GM12878 (cell line): Measurements from ENCODE around the gene DPF3. TPM values are rescaled to one million over a fixed set of nuclear protein-coding genes. Genes with fewer than 3 reads are reported as not detected.

Experiments used
- ATAC-seq: fragments of 200-7000 bp; cut with Tn5 transposase; 3 replicates; pipeline ENCODE4 v1.9.1; 2020; ENCODE audit warnings: mild to moderate bottlenecking, moderate library complexity
- BruUV-seq: library from RNA; stranded (reverse); fragments of 400-500 nt; replicated peaks from 2 replicates; lab custom pipeline; 2021; lab: Mats Ljungman, UMichigan
- CTCF ChIA-PET: fragments of 300-600 bp; sonication (Branson Sonifier 250); formaldehyde crosslinking; extraction: SDS; loops from one replicate; lab custom pipeline; 2021; ENCODE audit warnings: inconsistent platforms; lab: Yijun Ruan, JAX
- POLR2A ChIA-PET: fragments of 350-600 bp; formaldehyde crosslinking; extraction: SDS; loops from one replicate; lab custom pipeline; 2021; ENCODE audit warnings: inconsistent platforms; lab: Charles Lee
- RAD21 ChIA-PET: fragments of 300-600 bp; sonication (Branson Sonifier 250); formaldehyde crosslinking; loops from one replicate; lab custom pipeline; 2023; ENCODE audit warnings: antibody characterized with exemption; ENCODE audit not compliant: unreplicated experiment; lab: Charles Lee
- SMC1A ChIA-PET: fragments of 300-600 bp; sonication (Branson Sonifier 250); formaldehyde crosslinking; loops from one replicate; lab custom pipeline; 2023; ENCODE audit not compliant: unreplicated experiment, uncharacterized antibody; lab: Charles Lee
- DNase-seq: peaks from one replicate; pipeline ENCODE4 v3.0.0-alpha.2; 2011; ENCODE audit warnings: low read depth, low spot score
- FAIRE-seq: peaks from 3 replicates; lab custom pipeline; 2011; peaks lifted over from hg19 to GRCh38; lab: Jason Lieb, UNC
- H2AFZ ChIP-seq: 2 replicates; pipeline ENCODE4 v1.6.0; 2011; ENCODE audit warnings: low read depth, low read length, control low read depth; ENCODE audit not compliant: control insufficient read depth
- H3K27ac ChIP-seq: 2 replicates; pipeline ENCODE4 v1.5.1; 2011; ENCODE audit warnings: control low read depth; ENCODE audit not compliant: control insufficient read depth, insufficient read depth
- H3K27me3 ChIP-seq, 2 experiments: replicated peaks in 1 of 2; 2 replicates each; pipeline versions ENCODE4 v1.6.0 to v1.6.1; 2011; ENCODE audit warnings: low read length in 1 of 2; ENCODE audit not compliant: control insufficient read depth in 2 of 2, insufficient read depth in 2 of 2
- H3K36me3 ChIP-seq, 2 experiments: 2 replicates each; pipeline ENCODE4 v1.5.1; 2011; ENCODE audit warnings: low read length in 1 of 2; ENCODE audit not compliant: control insufficient read depth in 2 of 2, insufficient read depth in 2 of 2
- H3K4me1 ChIP-seq: 2 replicates; pipeline ENCODE4 v1.6.1; 2011; ENCODE audit warnings: mild to moderate bottlenecking, low read length, moderate library complexity, mixed read lengths; ENCODE audit not compliant: control insufficient read depth, insufficient read depth
- H3K4me2 ChIP-seq: 2 replicates; pipeline ENCODE4 v1.6.0; 2011; ENCODE audit warnings: control low read depth; ENCODE audit not compliant: control insufficient read depth, insufficient read depth
- H3K4me3 ChIP-seq: fragments of 200-600 bp; sonication (generic); 2 replicates; pipeline ENCODE4 v1.5.1; 2016
- H3K79me2 ChIP-seq: 2 replicates; pipeline ENCODE4 v1.6.0; 2011; ENCODE audit warnings: low read length; ENCODE audit not compliant: control insufficient read depth, insufficient read depth
- H3K9ac ChIP-seq: 2 replicates; pipeline ENCODE4 v1.8.0; 2011; ENCODE audit warnings: low read length, control low read depth, mixed read lengths; ENCODE audit not compliant: control insufficient read depth, insufficient read depth
- H3K9me3 ChIP-seq: replicated peaks from 3 replicates; pipeline ENCODE4 v1.5.1; 2011; ENCODE audit warnings: mild to moderate bottlenecking, low read length; ENCODE audit not compliant: control insufficient read depth, insufficient read depth
- H4K20me1 ChIP-seq: 2 replicates; pipeline ENCODE4 v1.6.0; 2011; ENCODE audit not compliant: control insufficient read depth, insufficient read depth
- BCL11A ChIP-seq: IDR thresholded peaks from 2 replicates; pipeline ENCODE4 v1.6.1; 2011; ENCODE audit warnings: low read depth, low read length
- ELK1 ChIP-seq: IDR thresholded peaks from 2 replicates; pipeline ENCODE4 v1.6.1; 2012; ENCODE audit warnings: low read depth, low read length, improper control_type of control experiment
- FOS ChIP-seq: IDR thresholded peaks from 3 replicates; pipeline ENCODE4 v1.6.1; 2011; ENCODE audit warnings: borderline replicate concordance; ENCODE audit not compliant: insufficient read length; ENCODE audit errors: extremely low read depth
- HDAC2 ChIP-seq: fragments of 200-600 bp; sonication (generic); IDR thresholded peaks from 2 replicates; pipeline ENCODE4 v1.6.1; 2017
- JUNB ChIP-seq: IDR thresholded peaks from 2 replicates; pipeline ENCODE4 v1.6.1; 2016; ENCODE audit warnings: antibody characterized with exemption, mild to moderate bottlenecking
- MXI1 ChIP-seq: fragments of 150-350 bp; IDR thresholded peaks from 2 replicates; pipeline ENCODE4 v1.6.1; 2011; ENCODE audit warnings: low read depth, mild to moderate bottlenecking, inconsistent platforms, low read length, improper control_type of control experiment
- NFIC ChIP-seq: IDR thresholded peaks from 2 replicates; pipeline ENCODE4 v1.6.1; 2012; ENCODE audit warnings: low read depth, mild to moderate bottlenecking, inconsistent platforms, low read length, moderate library complexity
- TCF3 ChIP-seq: IDR thresholded peaks from 2 replicates; pipeline ENCODE4 v1.6.1; 2012; ENCODE audit warnings: low read depth, mild to moderate bottlenecking, low read length, borderline replicate concordance; ENCODE audit not compliant: insufficient read depth
- ZSCAN29 ChIP-seq: fragments of 450-650 bp; IDR thresholded peaks from 2 replicates; pipeline ENCODE4 v1.6.1; 2017; ENCODE audit warnings: mild to moderate bottlenecking, moderate library complexity
- WGBS: methylation state at CpG from one replicate; pipeline ENCODE4 v1.1.6; 2016; ENCODE audit warnings: low lambda C conversion rate; ENCODE audit not compliant: insufficient replicate concordance, insufficient coverage; ENCODE audit errors: missing lambda C conversion rate; 5-methylcytosine and 5-hydroxymethylcytosine counted together
- in situ Hi-C: fragments of 300-500 bp; cut with MboI; formaldehyde crosslinking; loops from 9 replicates; pipeline ENCODE4 v1.14.3; 2018; ENCODE audit warnings: mixed read lengths
- intact Hi-C: fragments of 100-400 bp; cut with micrococcal nuclease; formaldehyde crosslinking; loops from one replicate; pipeline ENCODE4 v1.14.2; 2022; ENCODE audit not compliant: unreplicated experiment
- polyA plus RNA-seq, 11 experiments: library from polyadenylated mRNA; depleted of rRNA in 4 of 11; unstranded in 6 of 11; stranded (reverse) in 5 of 11; fragments of >200 nt; fragmentation: Nextera tagmentation in 4 of 11; fragmentation: Illumina TruSeq in 1 of 11; extraction: Ambion mirVana in 4 of 11; extraction: Trizol in 1 of 11; gene quantifications; 1 replicate in 1 of 11; 2 replicates in 10 of 11; pipeline versions ENCODE4 v1.2.1 to v1.2.3, GENCODE V29; 2011 to 2016; ENCODE audit warnings: inconsistent platforms in 2 of 11, missing spikeins in 2 of 11, low read depth in 1 of 11
- total RNA-seq, 4 experiments: library from RNA; depleted of rRNA in 3 of 4; stranded (reverse); fragments of >200 nt in 3 of 4; fragmentation: Illumina TruSeq in 1 of 4; extraction: Trizol in 1 of 4; gene quantifications; 2 replicates each; pipeline versions ENCODE4 v1.2.1 to v1.2.3, GENCODE V29; 2013 to 2021
- TF ChIP-seq, protein P1 (sequence below): fragments of 450-650 bp; formaldehyde crosslinking; IDR thresholded peaks from 2 replicates; pipeline ENCODE4 v1.5.0; 2022; ENCODE audit warnings: mild to moderate bottlenecking, missing genetic modification characterization

Gene DPF3
- total and polyA plus RNA-seq, 10 of the 15 experiments (the other 5 are each of a cell fraction or from before 2014, with no cell fraction given) = 0.69 to 8.0 (median 2.2) TPM

GRCh38 chr14:72771561-72771960 lies 122.3 kb downstream of the DPF3 start:
- H3K27ac ChIP-seq = no peak overlapping the region
- H3K36me3 ChIP-seq = no peaks in the 10 kb centered on the region
- H2AFZ ChIP-seq = no peak overlapping the region
- no TSS peak for BruUV-seq
- WGBS = 84% methylated on average over 11 of the region's 11 CpGs
- H3K9me3 ChIP-seq = peaks cover 7% of the 10 kb centered on the region; the same call in 2 of the 3 replicates
- no peak for FAIRE-seq
- no peak overlapping the region for H3K9ac ChIP-seq
- H3K4me3 ChIP-seq = no peak overlapping the region
- no peak for DNase-seq
- H3K4me1 ChIP-seq = no peaks in the 10 kb centered on the region
- ATAC-seq = no peak
- no peaks in the 10 kb centered on the region for H3K79me2 ChIP-seq
- H3K4me2 ChIP-seq = no peak overlapping the region
- no peaks in the 10 kb centered on the region for H3K27me3 ChIP-seq
- TF ChIP-seq ELK1 = no peak
- TF ChIP-seq, protein P1, sequence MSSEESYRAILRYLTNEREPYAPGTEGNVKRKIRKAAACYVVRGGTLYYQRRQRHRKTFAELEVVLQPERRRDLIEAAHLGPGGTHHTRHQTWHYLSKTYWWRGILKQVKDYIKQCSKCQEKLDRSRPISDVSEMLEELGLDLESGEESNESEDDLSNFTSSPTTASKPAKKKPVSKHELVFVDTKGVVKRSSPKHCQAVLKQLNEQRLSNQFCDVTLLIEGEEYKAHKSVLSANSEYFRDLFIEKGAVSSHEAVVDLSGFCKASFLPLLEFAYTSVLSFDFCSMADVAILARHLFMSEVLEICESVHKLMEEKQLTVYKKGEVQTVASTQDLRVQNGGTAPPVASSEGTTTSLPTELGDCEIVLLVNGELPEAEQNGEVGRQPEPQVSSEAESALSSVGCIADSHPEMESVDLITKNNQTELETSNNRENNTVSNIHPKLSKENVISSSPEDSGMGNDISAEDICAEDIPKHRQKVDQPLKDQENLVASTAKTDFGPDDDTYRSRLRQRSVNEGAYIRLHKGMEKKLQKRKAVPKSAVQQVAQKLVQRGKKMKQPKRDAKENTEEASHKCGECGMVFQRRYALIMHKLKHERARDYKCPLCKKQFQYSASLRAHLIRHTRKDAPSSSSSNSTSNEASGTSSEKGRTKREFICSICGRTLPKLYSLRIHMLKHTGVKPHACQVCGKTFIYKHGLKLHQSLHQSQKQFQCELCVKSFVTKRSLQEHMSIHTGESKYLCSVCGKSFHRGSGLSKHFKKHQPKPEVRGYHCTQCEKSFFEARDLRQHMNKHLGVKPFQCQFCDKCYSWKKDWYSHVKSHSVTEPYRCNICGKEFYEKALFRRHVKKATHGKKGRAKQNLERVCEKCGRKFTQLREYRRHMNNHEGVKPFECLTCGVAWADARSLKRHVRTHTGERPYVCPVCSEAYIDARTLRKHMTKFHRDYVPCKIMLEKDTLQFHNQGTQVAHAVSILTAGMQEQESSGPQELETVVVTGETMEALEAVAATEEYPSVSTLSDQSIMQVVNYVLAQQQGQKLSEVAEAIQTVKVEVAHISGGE (CRISPR knock-in tag) = no peak
- no peak for TF ChIP-seq BCL11A
- TF ChIP-seq MXI1 = no peak
- TF ChIP-seq JUNB = no peak
- TF ChIP-seq ZSCAN29 = no peak
- no peak for TF ChIP-seq NFIC
- no peak for TF ChIP-seq HDAC2
- no peak for TF ChIP-seq TCF3
- TF ChIP-seq FOS = no peak
- ChIA-PET POLR2A (no interaction called here), SMC1A (interaction anchor here (0.9 to 1.1 kb wide), 2 partner anchors 26 to 76 kb away, joined by 3 read pairs; no protein-coding TSS in a partner anchor), RAD21 (no interaction called here), CTCF (no interaction called here)
- no peaks in the 10 kb centered on the region for H4K20me1 ChIP-seq
- in situ Hi-C loops (no loop called here), intact Hi-C loops (no loop called here)
